Neural cell (in vitro differentiated cells): ENCODE data around the gene SLX1A. TPM values are rescaled to one million over a fixed set of nuclear protein-coding genes. Genes with fewer than 3 reads are reported as not detected.

ENCODE experiments used
- H2AFZ ChIP-seq: fragments of 200-600, 300-800 bp; sonication (generic), shearing (Covaris generic); 2 replicates; pipeline ENCODE4 v1.6.0; 2014; ENCODE audit warnings: low read depth, mild to moderate bottlenecking, antibody characterized with exemption, low read length, moderate library complexity
- H3F3A ChIP-seq: fragments of 200-600 bp; shearing (Covaris generic); 2 replicates; pipeline ENCODE4 v1.6.1; 2016; ENCODE audit warnings: mild to moderate bottlenecking, moderate library complexity, mixed read lengths, antibody characterized with exemption, low read length; ENCODE audit not compliant: insufficient read depth, poor library complexity, severe bottlenecking
- H3K27ac ChIP-seq: fragments of 200-600, 300-800 bp; sonication (generic), shearing (Covaris generic); 2 replicates; pipeline ENCODE4 v1.5.1; 2014; ENCODE audit warnings: mild to moderate bottlenecking, low read length, moderate library complexity
- H3K27me3 ChIP-seq: fragments of 300-800, 200-600 bp; sonication (generic), shearing (Covaris generic); 2 replicates; pipeline ENCODE4 v1.6.0; 2014; ENCODE audit warnings: mild to moderate bottlenecking, low read depth, low read length, moderate library complexity; ENCODE audit not compliant: insufficient read depth
- H3K36me3 ChIP-seq: fragments of 300-800, 200-600 bp; sonication (generic), shearing (Covaris generic); 2 replicates; pipeline ENCODE4 v1.5.1; 2014; ENCODE audit warnings: mild to moderate bottlenecking, antibody characterized with exemption, low read length, moderate library complexity; ENCODE audit not compliant: insufficient read depth
- H3K4me2 ChIP-seq: fragments of 300-800, 200-600 bp; sonication (generic), shearing (Covaris generic); 2 replicates; pipeline ENCODE4 v1.6.0; 2014; ENCODE audit warnings: mild to moderate bottlenecking, low read length
- H3K4me3 ChIP-seq: fragments of 300-800, 200-600 bp; sonication (generic), shearing (Covaris generic); 2 replicates; pipeline ENCODE4 v1.5.1; 2014; ENCODE audit warnings: mild to moderate bottlenecking, low read length, moderate library complexity
- H3K79me2 ChIP-seq: fragments of 200-600 bp; shearing (Covaris generic); replicated peaks from 2 replicates; pipeline ENCODE4 v1.6.0; 2014; ENCODE audit warnings: mild to moderate bottlenecking, low read length, moderate library complexity; ENCODE audit not compliant: insufficient read depth
- H3K9ac ChIP-seq: fragments of 300-800, 200-600 bp; sonication (generic), shearing (Covaris generic); 2 replicates; pipeline ENCODE4 v1.6.1; 2016; ENCODE audit warnings: mild to moderate bottlenecking, low read length, mixed read lengths
- H3K9me2 ChIP-seq: fragments of 200-600 bp; shearing (Covaris generic); 2 replicates; pipeline ENCODE4 v1.6.1; 2016; ENCODE audit warnings: mild to moderate bottlenecking, low read length, mixed read lengths; ENCODE audit not compliant: insufficient read depth
- H3K9me3 ChIP-seq: fragments of 200-600, 300-800 bp; sonication (generic), shearing (Covaris generic); 2 replicates; pipeline ENCODE4 v1.6.1; 2016; ENCODE audit warnings: mild to moderate bottlenecking, mixed run types, low read length, moderate library complexity, mixed read lengths
- H4K20me1 ChIP-seq: fragments of 200-600 bp; shearing (Covaris generic); 2 replicates; pipeline ENCODE4 v1.6.1; 2016; ENCODE audit warnings: mild to moderate bottlenecking, mixed run types; ENCODE audit not compliant: insufficient read depth
- EP300 ChIP-seq: fragments of 450-650 bp; conservative IDR thresholded peaks from 2 replicates; pipeline ENCODE4 v1.6.1; 2014; ENCODE audit warnings: antibody characterized with exemption, mild to moderate bottlenecking, moderate library complexity; ENCODE audit not compliant: poor library complexity, severe bottlenecking
- EZH2 ChIP-seq: fragments of 200-600, 300-800 bp; shearing (Covaris generic), sonication (generic); IDR thresholded peaks from 2 replicates; pipeline ENCODE4 v1.6.1; 2014; ENCODE audit warnings: antibody characterized with exemption, low read length, borderline replicate concordance, mild to moderate bottlenecking; ENCODE audit not compliant: insufficient read depth, poor library complexity, severe bottlenecking
- MXI1 ChIP-seq: fragments of 450-650 bp; conservative IDR thresholded peaks from 2 replicates; pipeline ENCODE4 v1.6.1; 2014; ENCODE audit warnings: antibody characterized with exemption, mild to moderate bottlenecking; ENCODE audit not compliant: poor library complexity, severe bottlenecking
- POLR2AphosphoS5 ChIP-seq: IDR thresholded peaks from 2 replicates; pipeline ENCODE4 v1.6.1; 2012
- RAD21 ChIP-seq: fragments of 450-650 bp; conservative IDR thresholded peaks from 2 replicates; pipeline ENCODE4 v1.6.1; 2014; ENCODE audit warnings: antibody characterized with exemption, mild to moderate bottlenecking, moderate library complexity
- REST ChIP-seq: IDR thresholded peaks from 2 replicates; pipeline ENCODE4 v1.6.1; 2012; ENCODE audit warnings: borderline replicate concordance
- SMC3 ChIP-seq: fragments of 450-650 bp; conservative IDR thresholded peaks from 2 replicates; pipeline ENCODE4 v1.6.1; 2014; ENCODE audit warnings: antibody characterized with exemption, mild to moderate bottlenecking, moderate library complexity; ENCODE audit not compliant: poor library complexity
- TAF1 ChIP-seq: IDR thresholded peaks from 2 replicates; pipeline ENCODE4 v1.6.1; 2012; ENCODE audit warnings: low read depth
- polyA plus RNA-seq: library from polyadenylated mRNA; depleted of rRNA; stranded (reverse); fragments of >200 nt; gene quantifications from 2 replicates; pipeline ENCODE4 v1.2.3, GENCODE V29; 2014
- TF ChIP-seq, protein P1 (sequence below): fragments of 450-650 bp; IDR thresholded peaks from 2 replicates; pipeline ENCODE4 v1.5.1; 2014; ENCODE audit warnings: antibody characterized with exemption, mild to moderate bottlenecking, moderate library complexity; ENCODE audit not compliant: poor library complexity, severe bottlenecking

SLX1A gene
- polyA plus RNA-seq, 1 donor from 2014 or later, result 22.8 TPM

- Histone ChIP-seq H3K4me3 (no peak overlapping the region), H3K27ac (no peak overlapping the region), H3K4me2 (no peak overlapping the region), H3K27me3 (no peaks in the 10 kb centered on the region), H3K79me2 (no peaks in the 10 kb centered on the region), H3K9me2 (no peaks in the 10 kb centered on the region), H2AFZ (no peak overlapping the region), H4K20me1 (no peaks in the 10 kb centered on the region), H3F3A (no peaks in the 10 kb centered on the region), H3K9ac (no peak overlapping the region), H3K9me3 (no peaks in the 10 kb centered on the region), H3K36me3 (no peaks in the 10 kb centered on the region)
- TF ChIP-seq, protein P1, sequence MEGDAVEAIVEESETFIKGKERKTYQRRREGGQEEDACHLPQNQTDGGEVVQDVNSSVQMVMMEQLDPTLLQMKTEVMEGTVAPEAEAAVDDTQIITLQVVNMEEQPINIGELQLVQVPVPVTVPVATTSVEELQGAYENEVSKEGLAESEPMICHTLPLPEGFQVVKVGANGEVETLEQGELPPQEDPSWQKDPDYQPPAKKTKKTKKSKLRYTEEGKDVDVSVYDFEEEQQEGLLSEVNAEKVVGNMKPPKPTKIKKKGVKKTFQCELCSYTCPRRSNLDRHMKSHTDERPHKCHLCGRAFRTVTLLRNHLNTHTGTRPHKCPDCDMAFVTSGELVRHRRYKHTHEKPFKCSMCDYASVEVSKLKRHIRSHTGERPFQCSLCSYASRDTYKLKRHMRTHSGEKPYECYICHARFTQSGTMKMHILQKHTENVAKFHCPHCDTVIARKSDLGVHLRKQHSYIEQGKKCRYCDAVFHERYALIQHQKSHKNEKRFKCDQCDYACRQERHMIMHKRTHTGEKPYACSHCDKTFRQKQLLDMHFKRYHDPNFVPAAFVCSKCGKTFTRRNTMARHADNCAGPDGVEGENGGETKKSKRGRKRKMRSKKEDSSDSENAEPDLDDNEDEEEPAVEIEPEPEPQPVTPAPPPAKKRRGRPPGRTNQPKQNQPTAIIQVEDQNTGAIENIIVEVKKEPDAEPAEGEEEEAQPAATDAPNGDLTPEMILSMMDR, result no peak
- no peak for TF ChIP-seq MXI1
- no peak for TF ChIP-seq EP300
- no peak for TF ChIP-seq SMC3
- no peak for TF ChIP-seq TAF1
- TF ChIP-seq EZH2, result no peak
- no peak for TF ChIP-seq REST
- no peak for TF ChIP-seq POLR2AphosphoS5
- TF ChIP-seq RAD21, result no peak
These were observed 44.3 kb upstream of the SLX1A start for GRCh38 chr16:30149250-30149930.

DNA sequence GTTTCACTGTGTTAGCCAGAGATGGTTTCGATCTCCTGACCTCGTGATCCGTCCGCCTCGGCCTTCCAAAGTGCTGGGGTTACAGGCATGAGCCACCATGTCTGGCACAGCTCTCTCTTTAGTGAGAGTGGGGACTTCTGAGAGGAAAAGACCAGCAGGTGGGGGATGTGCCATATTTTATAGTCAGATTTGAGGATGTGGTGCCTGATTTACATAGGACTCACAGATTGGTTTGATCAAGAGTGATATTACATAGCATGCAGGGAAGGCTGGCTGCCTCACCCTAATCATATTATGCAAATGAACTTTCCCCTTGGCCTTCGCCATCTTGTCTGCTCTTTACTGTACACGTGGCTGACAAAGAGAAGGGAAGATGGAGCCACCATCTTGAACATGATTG, 42.6 kb upstream of the SLX1A start:
- no peaks in the 10 kb centered on the region for H3F3A ChIP-seq
- no peaks in the 10 kb centered on the region for H3K36me3 ChIP-seq
- H3K9me3 ChIP-seq, result no peaks in the 10 kb centered on the region
- no peak overlapping the region for H2AFZ ChIP-seq
- no peak overlapping the region for H3K4me3 ChIP-seq
- no peak for TF ChIP-seq TAF1
- TF ChIP-seq EZH2, result no peak
- no peak for TF ChIP-seq MXI1
- TF ChIP-seq SMC3, result no peak
- no peak for TF ChIP-seq RAD21
- no peak for TF ChIP-seq EP300
- no peak for TF ChIP-seq POLR2AphosphoS5
- TF ChIP-seq, protein P1, result no peak
- TF ChIP-seq REST, result no peak
- H3K79me2 ChIP-seq, result no peaks in the 10 kb centered on the region
- no peaks in the 10 kb centered on the region for H4K20me1 ChIP-seq
- no peaks in the 10 kb centered on the region for H3K27me3 ChIP-seq
- H3K4me2 ChIP-seq, result no peak overlapping the region
- no peaks in the 10 kb centered on the region for H3K9me2 ChIP-seq
- no peak overlapping the region for H3K27ac ChIP-seq
- H3K9ac ChIP-seq, result no peak overlapping the region
